ENCODE results near the gene SELENBP1.
"Not testable (repeated sequence)": the region's sequence is repeated elsewhere in the genome, so short reads cannot be mapped to it uniquely, and the experiment has no call there.

SELENBP1 gene

DNA sequence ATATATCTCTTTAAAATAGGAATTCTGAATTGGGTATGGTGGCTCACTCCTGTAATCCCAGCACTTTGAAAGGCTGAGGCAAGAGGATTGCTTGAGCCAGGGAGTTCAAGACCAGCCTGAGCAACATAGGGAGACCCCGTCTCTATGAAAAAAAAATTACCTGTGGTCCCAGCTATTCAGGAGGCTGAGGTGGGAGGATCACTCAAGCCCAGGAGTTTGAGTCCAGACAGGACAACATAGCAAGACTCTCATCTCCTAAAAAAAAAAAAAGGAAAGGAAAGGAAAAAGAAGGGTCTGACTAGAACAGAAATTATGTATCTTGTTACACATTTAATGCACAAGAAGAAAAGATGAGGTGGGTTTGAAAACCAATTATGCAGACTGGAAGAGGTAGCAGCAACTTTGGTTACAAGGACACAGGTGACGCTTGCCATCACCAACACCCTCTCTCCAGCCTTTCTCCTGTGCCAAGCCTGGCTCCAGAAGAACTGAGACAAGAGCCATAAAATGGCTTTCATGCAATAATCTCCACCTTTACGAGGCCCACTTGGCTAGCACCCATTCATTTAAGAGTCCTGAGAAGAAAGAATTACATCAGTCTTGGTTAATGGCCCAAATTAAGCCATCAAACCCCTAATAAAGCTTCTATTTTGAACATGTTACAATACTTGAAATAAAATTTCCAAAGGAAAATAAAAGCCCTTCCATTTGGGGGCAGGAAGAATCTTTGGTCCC, 4.8 kb upstream of the SELENBP1 start:
- no peak for DNase-seq

- no peak for DNase-seq
These were observed 691 bp upstream of the SELENBP1 start for GRCh38 chr1:151373196-151373595.

GRCh38 chr1:151371370-151372057, 991 bp downstream of the SELENBP1 start:
- no peak for DNase-seq

DNA sequence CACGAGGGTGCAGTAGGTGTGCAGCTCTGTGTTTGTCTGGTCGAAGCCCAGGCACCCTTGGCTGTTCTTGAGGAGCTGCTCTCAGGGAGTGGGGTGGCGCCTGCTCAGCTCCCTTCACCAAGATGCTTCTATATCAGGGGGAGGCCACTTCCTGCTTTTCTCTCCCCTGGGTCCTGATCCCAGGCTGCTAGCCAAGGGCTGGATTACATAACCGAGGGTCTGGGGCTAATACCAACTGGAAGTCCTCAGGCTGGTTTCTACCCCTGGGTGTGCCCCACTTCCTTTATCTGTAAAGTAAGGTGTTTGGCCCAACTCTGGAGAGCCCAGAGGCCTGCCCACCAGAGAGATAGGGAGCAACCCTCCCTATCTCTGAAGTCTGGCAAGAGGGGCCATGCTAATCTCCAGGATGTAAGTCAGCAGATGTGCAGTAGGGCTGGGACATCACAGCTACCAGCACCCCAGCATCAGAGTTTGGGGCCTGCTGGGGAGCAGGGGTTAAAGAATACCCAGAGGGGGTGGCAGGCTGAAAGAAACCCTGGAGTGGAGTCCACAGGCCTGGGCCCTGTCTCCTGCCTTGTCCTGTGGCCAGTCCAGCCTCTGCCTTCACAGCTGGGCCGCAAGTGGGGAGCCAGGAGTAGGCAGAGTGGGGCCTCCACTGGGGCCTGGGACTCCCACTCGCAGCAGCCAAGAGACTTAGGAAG, 2.1 kb downstream of the SELENBP1 start:
- no peak for DNase-seq

DNA sequence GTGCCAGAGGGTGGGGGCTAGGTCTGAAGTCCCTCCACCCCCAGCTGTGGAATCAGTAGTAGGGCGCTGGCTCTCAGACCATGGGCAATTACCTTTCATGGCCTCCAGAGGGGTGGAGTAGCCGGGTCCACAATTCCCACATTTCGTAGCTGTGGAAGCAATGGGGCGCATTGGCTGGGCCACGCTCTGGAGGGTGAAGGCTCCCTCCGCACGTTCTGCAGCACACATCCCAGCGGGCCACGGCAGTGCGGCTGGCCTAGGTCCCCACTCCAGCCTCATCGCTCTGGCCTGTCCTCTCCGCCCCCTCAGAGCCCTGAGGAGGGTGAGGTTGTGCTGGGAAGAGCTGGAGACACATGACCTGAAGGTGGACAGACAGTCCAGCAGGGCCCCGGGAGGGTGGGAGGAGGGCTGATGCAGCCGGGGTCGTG, 2.9 kb downstream of the SELENBP1 start:
- no peak for DNase-seq

- no peak for DNase-seq
These were observed 3.2 kb downstream of the SELENBP1 start for GRCh38 chr1:151369302-151369610.

- DNase-seq, result no peak
These were observed 3.9 kb downstream of the SELENBP1 start for GRCh38 chr1:151368393-151369301.

DNA sequence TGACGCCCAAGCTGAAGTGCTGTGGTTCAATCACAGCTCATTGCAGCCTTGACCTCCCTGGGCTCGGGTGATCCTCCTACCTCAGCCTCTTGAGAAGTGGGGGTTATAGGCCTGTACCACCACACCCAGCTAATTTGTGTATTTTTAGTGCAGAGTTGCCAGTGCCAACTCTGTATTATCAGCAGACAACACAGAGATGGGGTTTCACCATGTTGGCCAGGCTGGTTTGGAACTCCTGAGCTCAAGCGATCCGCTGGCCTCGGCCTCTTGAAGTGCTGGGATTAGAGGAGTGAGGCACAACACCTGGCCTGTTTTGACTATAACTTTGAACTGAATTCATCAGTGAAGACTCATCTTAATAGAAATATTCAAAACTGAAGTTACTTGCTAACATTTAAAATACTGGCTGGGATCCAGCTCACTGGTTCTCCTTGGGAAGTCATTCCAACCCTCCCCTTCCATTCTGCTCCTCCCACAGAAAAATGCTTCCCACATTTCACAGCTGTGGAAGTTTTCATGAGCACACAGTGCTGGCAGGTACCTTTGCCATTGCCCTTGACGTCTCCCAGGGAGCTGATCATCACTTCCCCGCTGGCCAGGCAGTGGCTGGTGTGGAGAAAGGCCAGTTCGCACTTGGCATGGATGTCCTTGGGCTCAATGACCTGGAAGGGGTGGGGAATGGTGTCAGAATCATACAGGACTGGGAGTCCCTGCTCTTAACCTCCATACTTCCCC, 4.7 kb downstream of the SELENBP1 start:
- no peak for DNase-seq

DNA sequence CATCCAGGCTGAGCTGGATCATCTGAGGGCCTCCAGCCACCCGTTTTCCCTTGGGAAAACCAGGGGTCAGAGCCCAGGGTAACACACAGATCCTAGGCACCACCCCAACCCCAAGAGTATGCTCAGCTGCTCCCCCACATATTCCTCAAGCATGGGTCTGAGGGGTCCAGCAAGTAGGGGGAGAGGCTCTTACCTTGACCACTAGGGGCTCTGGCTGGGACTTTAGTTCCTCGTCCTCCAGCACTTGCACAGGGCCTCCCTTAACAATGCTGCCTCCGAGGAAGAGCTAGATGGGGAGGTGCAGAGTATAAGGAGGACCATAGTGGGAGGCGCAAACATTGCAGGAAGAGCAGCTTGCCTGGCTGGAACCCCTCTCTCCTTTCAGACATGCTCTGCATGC, 7.5 kb downstream of the SELENBP1 start:
- no peak for DNase-seq

GRCh38 chr1:151362308-151363155, 10.0 kb downstream of the SELENBP1 start:
- DNase-seq, result no peak

DNA sequence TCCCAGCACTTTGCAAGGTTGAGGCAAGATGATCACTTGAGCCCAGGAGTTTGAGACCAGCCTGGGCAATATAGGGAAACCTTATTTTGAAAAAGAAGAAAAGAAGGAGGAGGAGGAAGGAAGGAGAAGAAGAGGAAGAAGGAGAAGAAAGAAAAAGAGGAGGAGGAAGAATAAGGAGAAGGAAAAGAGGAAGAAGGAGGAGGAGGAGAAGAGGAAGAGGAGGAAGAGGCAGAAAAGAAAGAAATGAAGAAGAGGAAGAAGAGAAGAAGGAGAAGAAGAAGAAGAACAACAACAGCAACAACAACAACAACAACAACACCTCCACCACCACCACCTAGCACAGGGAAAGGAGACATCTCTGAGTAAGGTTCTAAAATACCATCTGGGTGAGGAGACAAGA, 10.6 kb downstream of the SELENBP1 start:
- no peak for DNase-seq

DNA sequence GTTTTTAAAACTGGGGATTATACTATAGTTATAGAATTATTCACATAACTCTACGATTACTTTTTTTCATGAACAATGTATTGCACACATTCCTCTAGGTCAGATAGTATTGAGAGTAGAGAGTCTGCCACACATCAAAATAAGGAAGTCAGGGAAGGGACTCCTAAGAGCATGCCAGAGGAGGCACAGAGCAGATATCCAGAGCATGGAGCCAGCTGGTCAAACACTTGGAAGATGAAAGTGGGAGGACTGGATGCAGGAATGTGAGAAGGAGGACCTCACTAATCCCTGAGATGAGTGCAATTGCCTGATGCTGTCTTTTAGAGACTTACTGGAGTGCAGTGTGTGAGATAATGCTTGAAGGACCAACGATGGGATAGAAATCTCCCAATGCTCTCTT, 15.8 kb downstream of the SELENBP1 start:
- DNase-seq, result no peak

- no peak for DNase-seq
These were observed 20.3 kb downstream of the SELENBP1 start for GRCh38 chr1:151352021-151352718.

GRCh38 chr1:151350323-151350722, 22.2 kb downstream of the SELENBP1 start:
- DNase-seq, result not testable (repeated sequence)

DNA sequence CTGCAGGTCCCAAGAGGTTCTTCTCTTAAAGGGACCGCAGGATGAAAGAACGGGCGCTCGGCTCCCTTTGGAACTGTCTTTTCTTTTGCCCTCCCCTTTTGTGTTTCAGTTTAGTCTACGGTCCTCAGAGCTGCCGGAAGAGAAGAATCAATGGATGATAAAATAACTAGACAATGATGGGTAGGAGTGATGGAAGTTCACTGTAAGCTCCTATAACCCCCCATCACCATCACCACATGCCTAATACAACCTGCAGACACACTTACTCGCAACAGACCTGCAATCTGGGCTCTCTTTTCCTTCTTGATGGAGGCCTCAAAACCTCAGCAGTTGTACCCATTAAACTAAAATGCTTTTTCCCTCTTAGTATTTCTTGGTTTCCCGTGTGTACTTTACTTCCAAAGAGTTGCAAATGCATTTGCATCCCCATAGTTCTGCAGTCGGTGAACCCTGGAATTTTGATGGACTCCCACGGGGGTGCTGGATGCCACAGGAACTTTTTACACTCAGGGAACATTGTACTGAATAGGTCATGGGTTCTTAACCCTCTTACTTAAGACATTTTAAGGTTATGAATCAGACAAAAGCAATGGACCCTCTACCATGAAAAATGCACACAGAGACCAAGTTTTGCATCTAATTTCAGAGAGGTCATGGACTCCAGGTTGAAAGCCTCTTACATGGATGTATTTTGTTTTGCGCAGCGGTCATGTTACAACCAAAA, 24.8 kb downstream of the SELENBP1 start:
- no peak for DNase-seq

DNA sequence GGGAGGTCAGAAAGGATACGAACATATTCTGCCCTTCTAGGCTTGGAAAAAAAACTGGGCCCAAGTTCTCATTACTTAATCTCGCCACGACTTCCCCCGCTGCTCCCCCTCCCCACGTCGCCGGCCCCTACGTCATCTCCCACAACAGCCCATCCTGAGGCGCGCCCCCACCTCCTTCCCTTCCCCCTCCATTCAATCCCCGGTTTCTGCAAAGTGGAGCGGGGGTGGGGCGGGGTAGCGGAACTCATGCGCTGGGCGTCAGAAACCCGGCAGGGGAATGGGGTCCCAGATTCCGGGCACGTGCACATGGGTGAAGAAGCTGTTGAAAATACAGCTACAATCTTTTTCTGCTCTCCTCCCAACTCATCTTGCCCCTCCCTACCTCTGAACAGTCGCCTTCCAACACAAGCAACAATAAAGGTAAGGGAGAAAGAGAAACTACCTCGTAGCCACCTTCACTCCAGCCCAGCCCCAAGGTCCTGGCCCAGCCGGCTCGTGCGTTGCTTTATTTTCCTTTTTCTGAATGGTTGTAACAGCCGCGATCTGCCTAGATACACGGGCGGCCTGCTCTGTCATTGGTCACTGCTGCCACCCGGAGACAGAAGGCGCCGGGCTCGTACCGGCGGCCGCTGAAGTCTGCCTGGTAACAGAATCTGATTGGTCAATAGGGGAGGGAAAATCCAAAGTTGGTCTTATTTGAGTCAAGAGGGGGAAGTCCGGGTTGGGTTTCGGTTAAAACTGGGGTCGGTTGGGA, 25.6 kb downstream of the SELENBP1 start, which contains the start of gene RFX5:
RFX5 (minus strand) TSS at position 484 of the 754 bp plus-strand sequence. CDS start 932 bp downstream, outside the sequence.
- DNase-seq, result peak; percentile 83 to 96 (median 94)

DNA sequence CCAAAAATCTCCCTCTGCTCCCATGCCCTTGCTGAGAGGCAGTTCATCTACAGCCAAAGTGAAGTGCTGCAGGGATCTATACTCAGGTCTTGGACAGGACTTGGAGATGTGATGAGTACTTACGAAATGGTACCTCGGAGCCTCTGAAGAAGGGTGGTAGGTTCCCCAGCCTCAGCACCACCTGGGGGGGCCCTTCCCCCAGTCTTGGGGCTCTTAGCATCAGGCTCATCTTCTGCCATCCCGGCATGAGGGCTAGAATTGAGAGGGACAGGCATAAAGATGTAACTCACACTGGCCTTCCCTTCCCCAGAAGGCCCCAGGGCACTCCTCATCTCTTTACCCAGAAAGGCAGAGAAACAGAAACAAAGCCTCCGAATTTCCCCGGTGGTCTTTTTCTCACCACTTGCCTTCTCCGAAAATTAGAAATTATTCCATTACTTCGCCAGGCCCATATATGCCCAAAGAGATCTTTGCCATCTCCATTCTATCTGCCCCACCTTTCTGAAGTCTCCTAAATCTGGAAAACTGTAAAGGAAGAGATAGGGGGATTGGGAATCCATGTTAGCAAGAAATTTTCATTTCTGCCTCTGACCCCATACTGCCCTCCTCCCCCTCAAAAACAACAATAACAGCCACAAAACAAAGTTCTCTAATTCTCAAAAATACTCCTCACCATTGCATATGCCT, 26.3 kb downstream of the SELENBP1 start:
- no peak for DNase-seq

DNA sequence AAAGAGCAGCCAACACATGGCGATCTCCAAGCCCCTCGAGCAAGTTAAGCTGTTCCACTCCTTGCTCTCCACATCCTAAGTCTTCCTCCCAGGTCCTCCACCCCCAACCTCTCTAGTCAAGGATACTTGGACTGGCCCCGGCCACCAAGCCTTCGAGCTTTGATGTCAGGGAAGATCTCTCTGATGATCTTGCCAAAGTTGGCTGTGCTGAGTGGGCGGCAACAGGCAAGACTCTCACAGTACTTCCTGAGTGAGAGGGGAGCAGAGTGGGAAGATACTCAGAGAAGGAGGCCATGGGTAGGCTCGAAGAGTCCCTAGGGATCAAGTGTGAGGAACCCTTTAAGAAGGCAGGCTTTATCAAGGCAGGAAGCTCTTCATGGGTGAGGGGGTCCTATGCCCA, 28.2 kb downstream of the SELENBP1 start:
- DNase-seq, result no peak

Data from stimulated activated naive CD4-positive, alpha-beta T cell (primary cell).